Activated naive CD8-positive, alpha-beta T cell treated with anti-CD3 and anti-CD28 coated beads, Interleukin-2, amount 10 ng/mL, durations not matched to agents 7 days and 5 days (primary cell): Measurements from ENCODE around the gene DBNDD2. TPM values are rescaled to one million over a fixed set of nuclear protein-coding genes. Genes with fewer than 3 reads are reported as not detected.

Experiments used
- ATAC-seq: fragments of 150-1000 bp; cut with Tn5 transposase; one replicate; pipeline ENCODE4 v1.10.0; 2021; ENCODE audit warnings: low read depth, moderate library complexity
- POLR2A ChIA-PET: fragments of 350-600 bp; sonication (Branson Sonifier 250); formaldehyde crosslinking; loops from one replicate; lab custom pipeline; 2021; ENCODE audit warnings: antibody characterized with exemption; lab: Charles Lee
- DNase-seq: peaks from one replicate; pipeline ENCODE4 v3.0.0; 2021
- H3K27ac Mint-ChIP-seq: one replicate; pipeline ENCODE4 v1.8.0; 2022; ENCODE audit warnings: mild to moderate bottlenecking, mixed read lengths
- H3K27me3 Mint-ChIP-seq: one replicate; pipeline ENCODE4 v1.8.0; 2022; ENCODE audit warnings: mild to moderate bottlenecking, moderate library complexity, mixed read lengths
- H3K36me3 Mint-ChIP-seq: one replicate; pipeline ENCODE4 v1.8.0; 2021; ENCODE audit warnings: mild to moderate bottlenecking, mixed read lengths
- H3K4me1 Mint-ChIP-seq: one replicate; pipeline ENCODE4 v1.8.0; 2021; ENCODE audit warnings: mixed read lengths
- H3K4me3 Mint-ChIP-seq: one replicate; pipeline ENCODE4 v1.8.0; 2022; ENCODE audit warnings: mild to moderate bottlenecking, moderate library complexity, mixed read lengths
- H3K9me3 Mint-ChIP-seq: one replicate; pipeline ENCODE4 v1.8.0; 2021; ENCODE audit warnings: mixed read lengths
- total RNA-seq, 2 experiments: library from RNA; stranded (reverse); gene quantifications; one replicate each; pipeline ENCODE4 v1.2.3, GENCODE V29; 2021

The DBNDD2 gene
- total RNA-seq, 2 experiments from 2014 or later, result 21.1 TPM

DNA sequence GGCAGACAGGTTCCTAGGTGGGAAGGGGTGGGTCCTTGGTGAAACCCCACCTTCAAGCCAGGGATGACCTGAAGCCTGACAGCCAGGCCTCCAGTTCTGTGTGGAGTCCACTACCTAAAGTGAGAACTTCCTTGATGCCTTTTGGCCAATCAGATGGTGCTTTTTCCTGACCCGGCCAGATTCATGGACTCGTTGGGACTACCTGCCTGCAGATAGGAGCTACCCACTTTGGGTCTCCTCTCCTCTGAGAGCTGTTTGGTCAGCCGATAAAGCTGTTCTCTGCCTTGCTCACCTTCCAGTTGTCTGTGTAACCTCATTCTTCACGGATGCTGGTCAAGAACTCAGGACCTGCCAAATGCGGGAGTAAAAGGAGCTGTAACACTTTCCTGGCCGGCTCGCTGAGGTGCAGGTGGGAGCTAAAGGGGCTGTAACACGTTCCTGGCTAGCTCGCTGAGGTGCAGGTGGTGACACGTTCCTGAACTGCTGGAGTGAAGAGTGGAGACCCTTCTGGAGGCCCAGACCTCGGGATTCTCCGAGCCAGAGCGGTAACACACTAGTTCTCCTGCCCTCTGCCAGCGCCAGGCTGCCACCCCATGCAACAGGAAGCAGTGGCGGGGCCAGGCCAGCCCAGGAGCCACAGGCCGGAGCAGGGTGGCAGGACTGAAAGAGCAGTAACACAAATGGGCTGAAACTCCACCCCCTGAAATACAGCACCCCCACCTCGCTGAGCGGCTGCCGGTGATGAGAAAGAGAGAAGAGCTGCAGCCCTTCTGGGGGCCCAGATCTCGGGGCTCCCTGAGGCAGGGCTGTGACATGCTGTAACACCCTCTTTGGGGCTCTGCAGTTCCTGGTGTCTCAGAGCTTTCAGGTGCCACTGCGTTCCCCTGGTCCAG, 13.6 kb upstream of the DBNDD2 start:
- Mint-ChIP-seq H3K4me3 (no peak overlapping the region), H3K27me3 (peaks cover 4% of the 10 kb centered on the region), H3K27ac (no peak overlapping the region), H3K4me1 (no peaks in the 10 kb centered on the region), H3K9me3 (peaks cover 3% of the 10 kb centered on the region), H3K36me3 (peaks cover 2% of the 10 kb centered on the region)
- no peak for ATAC-seq
- DNase-seq, result no peak
- POLR2A ChIA-PET, result interaction anchor here (1.0 kb wide), 1 partner anchor 21 kb away, joined by 3 read pairs; no protein-coding TSS in a partner anchor

- DNase-seq (no peak), ATAC-seq (no peak)
- H3K9me3 Mint-ChIP-seq, result peaks cover 8% of the 10 kb centered on the region
- no peaks in the 10 kb centered on the region for H3K4me1 Mint-ChIP-seq
- POLR2A ChIA-PET, result no interaction called here
- peaks cover 6% of the 10 kb centered on the region for H3K36me3 Mint-ChIP-seq
- no peak overlapping the region for H3K27ac Mint-ChIP-seq
- H3K4me3 Mint-ChIP-seq, result no peak overlapping the region
- peaks cover 4% of the 10 kb centered on the region for H3K27me3 Mint-ChIP-seq
These were observed 13.0 kb upstream of the DBNDD2 start for GRCh38 chr20:45395114-45395415.

GRCh38 chr20:45399018-45399417, 9.1 kb upstream of the DBNDD2 start:
- Mint-ChIP-seq H3K27ac (no peak overlapping the region), H3K9me3 (peaks cover 22% of the 10 kb centered on the region), H3K36me3 (peaks cover 21% of the 10 kb centered on the region), H3K27me3 (no peaks in the 10 kb centered on the region), H3K4me1 (no peaks in the 10 kb centered on the region), H3K4me3 (no peak overlapping the region)
- POLR2A ChIA-PET, result no interaction called here
- DNase-seq, result no peak
- no peak for ATAC-seq

DNA sequence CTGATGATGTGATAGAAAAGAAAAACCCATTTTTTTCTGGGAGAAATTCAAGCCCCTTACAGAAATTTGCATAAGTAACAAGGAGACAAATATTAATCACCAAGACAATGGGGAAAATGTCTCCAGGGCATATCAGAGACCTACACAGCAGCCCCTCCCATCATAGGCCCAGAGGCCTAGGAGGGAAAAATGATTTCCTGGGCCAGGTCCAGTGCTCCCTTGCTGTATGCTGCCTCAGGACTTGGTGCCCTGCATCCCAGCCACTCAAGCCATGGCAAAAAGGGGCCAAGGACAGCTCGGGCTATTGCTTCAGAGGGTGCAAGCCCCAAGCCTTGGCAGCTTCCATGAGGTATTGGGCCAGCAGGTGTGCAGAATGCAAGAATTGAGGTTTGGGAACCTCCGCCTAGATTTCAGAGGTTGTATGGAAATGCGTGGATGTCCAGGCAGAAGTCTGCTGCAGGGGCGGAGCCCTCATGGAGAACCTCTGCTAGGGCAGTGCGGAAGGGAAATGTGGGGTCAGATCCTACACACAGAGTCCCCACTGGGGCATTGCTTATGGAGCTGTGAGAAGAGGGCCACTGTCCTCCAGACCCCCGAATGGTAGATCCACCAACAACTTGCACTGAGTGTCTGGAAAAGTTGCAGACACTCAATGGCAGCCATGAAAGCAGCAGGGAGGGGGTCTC, 7.6 kb upstream of the DBNDD2 start:
- ATAC-seq (no peak), DNase-seq (no peak)
- Mint-ChIP-seq H3K27me3 (peaks cover 13% of the 10 kb centered on the region), H3K9me3 (peaks cover 22% of the 10 kb centered on the region), H3K36me3 (peaks cover 21% of the 10 kb centered on the region), H3K4me3 (no peak overlapping the region), H3K27ac (no peak overlapping the region), H3K4me1 (peaks cover 6% of the 10 kb centered on the region)
- POLR2A ChIA-PET, result no interaction called here

GRCh38 chr20:45402946-45403345, 5.1 kb upstream of the DBNDD2 start:
- POLR2A ChIA-PET, result no interaction called here
- ATAC-seq, result no peak
- no peak overlapping the region for H3K4me3 Mint-ChIP-seq
- H3K4me1 Mint-ChIP-seq, result peaks cover 10% of the 10 kb centered on the region
- H3K9me3 Mint-ChIP-seq, result peaks cover 22% of the 10 kb centered on the region
- H3K36me3 Mint-ChIP-seq, result peaks cover 21% of the 10 kb centered on the region
- peaks cover 15% of the 10 kb centered on the region for H3K27me3 Mint-ChIP-seq
- no peak for DNase-seq
- no peak overlapping the region for H3K27ac Mint-ChIP-seq

DNA sequence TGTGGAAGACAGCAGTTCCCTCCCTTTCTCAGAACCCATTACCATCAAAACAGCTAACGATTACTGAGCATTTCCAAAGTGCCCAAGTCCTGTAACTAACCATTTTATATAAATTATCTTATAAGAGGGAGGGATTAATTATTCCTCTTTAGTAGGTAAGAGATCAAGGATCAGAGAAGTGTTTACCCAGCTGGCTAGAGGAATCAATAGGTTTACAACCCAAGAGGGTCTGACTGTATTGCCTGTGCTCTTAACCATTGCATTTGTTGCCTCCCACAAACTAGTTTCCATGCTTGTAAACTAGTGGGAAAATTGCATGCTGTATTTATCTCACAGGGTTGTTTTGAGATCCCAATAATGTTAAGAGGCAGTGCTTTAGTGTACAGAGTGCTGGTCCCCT, 3.7 kb upstream of the DBNDD2 start:
- H3K36me3 Mint-ChIP-seq, result peaks cover 19% of the 10 kb centered on the region
- POLR2A ChIA-PET, result no interaction called here
- H3K4me1 Mint-ChIP-seq, result peaks cover 10% of the 10 kb centered on the region
- peaks cover 15% of the 10 kb centered on the region for H3K27me3 Mint-ChIP-seq
- peaks cover 20% of the 10 kb centered on the region for H3K9me3 Mint-ChIP-seq
- no peak for ATAC-seq
- peak overlapping the region; percentile 78 for H3K4me3 Mint-ChIP-seq
- H3K27ac Mint-ChIP-seq, result peak overlapping the region; percentile 54
- DNase-seq, result no peak

GRCh38 chr20:45405571-45406259, 2.4 kb upstream of the DBNDD2 start:
- DNase-seq (no peak), ATAC-seq (peak; percentile 22)
- POLR2A ChIA-PET, result interaction anchor here (0.6 to 2.8 kb wide), 3 partner anchors 10 to 31 kb away, joined by 4 to 23 read pairs (median 20); partner anchors contain the start of gene PIGT

GRCh38 chr20:45406260-45407066, 1.6 kb upstream of the DBNDD2 start:
- ATAC-seq (peak; percentile 62), DNase-seq (peak; percentile 63)
- Mint-ChIP-seq H3K9me3 (peaks cover 9% of the 10 kb centered on the region), H3K4me3 (peak overlapping the region; percentile 83), H3K27ac (peak overlapping the region; percentile 77), H3K4me1 (peaks cover 10% of the 10 kb centered on the region), H3K36me3 (peaks cover 13% of the 10 kb centered on the region), H3K27me3 (peaks cover 15% of the 10 kb centered on the region)
- POLR2A ChIA-PET, result interaction anchor here (1.9 to 2.8 kb wide), 2 partner anchors 10 to 32 kb away, joined by 20 to 23 read pairs; partner anchors contain the start of gene PIGT

More at GRCh38 chr20:45405571-45406259, 2.4 kb upstream of the DBNDD2 start:
- Mint-ChIP-seq H3K27me3 (peaks cover 15% of the 10 kb centered on the region), H3K36me3 (peaks cover 16% of the 10 kb centered on the region), H3K9me3 (peaks cover 12% of the 10 kb centered on the region), H3K4me1 (peaks cover 10% of the 10 kb centered on the region), H3K4me3 (peak overlapping the region; percentile 76), H3K27ac (peak overlapping the region; percentile 48)

DNA sequence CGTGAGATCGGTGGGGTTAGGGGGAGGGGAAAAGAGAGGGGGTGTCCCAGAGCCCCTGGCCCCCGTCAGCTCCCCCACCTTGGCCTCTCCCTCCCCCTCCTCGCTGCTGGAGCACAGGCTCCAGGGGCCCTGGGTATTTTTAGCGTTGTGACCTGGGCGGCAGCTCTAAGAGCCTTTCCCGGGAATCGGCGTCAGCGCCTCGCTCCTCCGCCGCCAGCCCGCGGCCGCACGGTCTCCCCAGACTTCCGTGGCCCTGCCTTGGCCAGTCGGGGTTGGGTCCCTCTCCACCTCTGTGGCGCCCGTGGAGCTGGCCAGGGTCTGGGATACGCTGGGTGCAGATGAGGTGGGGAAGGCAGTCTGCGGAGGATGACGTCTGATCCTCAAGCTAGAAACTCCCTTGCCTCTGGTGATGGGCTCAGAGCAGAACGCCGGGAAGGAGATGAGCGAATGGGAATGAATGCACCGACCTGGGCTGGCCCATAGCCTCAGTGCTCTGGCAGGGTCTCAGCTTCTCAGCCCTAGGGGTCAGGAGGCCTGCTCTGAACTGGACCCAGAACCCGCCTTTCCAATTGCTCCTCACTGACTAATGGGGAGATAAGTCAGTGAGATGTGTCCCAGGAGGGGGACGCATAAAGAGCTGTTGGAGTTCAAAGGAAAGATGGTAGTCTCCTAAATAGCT, 883 bp upstream of the DBNDD2 start:
- Mint-ChIP-seq H3K27ac (no peak overlapping the region), H3K36me3 (peaks cover 6% of the 10 kb centered on the region), H3K27me3 (peaks cover 15% of the 10 kb centered on the region), H3K4me3 (peak overlapping the region; percentile 83), H3K4me1 (peaks cover 10% of the 10 kb centered on the region), H3K9me3 (peaks cover 3% of the 10 kb centered on the region)
- POLR2A ChIA-PET, result interaction anchor here (1.2 to 2.8 kb wide), 3 partner anchors 9 to 33 kb away, joined by 3 to 23 read pairs (median 20); partner anchors contain the start of gene PIGT
- DNase-seq (peak; percentile 45), ATAC-seq (peak; percentile 11)

DNA sequence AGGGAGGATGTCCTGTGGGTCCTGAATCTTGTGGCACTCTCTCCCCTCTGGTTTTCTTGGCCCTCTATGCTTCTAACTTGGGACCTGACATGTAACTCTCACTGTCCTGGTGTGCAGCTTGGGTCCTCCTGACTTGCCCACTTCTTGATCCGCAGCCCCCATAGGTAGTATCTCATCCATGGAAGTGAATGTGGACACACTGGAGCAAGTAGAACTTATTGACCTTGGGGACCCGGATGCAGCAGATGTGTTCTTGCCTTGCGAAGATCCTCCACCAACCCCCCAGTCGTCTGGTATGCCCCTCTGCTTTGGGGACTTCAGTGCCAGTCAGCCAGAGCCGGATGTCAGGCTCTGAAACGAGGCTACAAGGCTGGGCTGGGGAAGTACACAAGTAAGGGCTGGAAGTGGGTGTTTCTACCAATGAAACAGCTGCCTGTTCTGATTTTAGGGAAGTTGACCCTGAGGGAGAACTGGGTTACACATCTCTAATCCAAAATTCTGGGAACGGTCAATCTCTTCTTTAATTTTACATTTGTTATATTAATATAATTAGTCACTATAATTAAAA, 641 bp downstream of the DBNDD2 start:
- no peaks in the 10 kb centered on the region for H3K9me3 Mint-ChIP-seq
- H3K4me3 Mint-ChIP-seq, result no peak overlapping the region
- no peak for ATAC-seq
- no peak for DNase-seq
- H3K27ac Mint-ChIP-seq, result no peak overlapping the region
- H3K36me3 Mint-ChIP-seq, result peaks cover 2% of the 10 kb centered on the region
- peaks cover 15% of the 10 kb centered on the region for H3K27me3 Mint-ChIP-seq
- POLR2A ChIA-PET, result no interaction called here
- H3K4me1 Mint-ChIP-seq, result peaks cover 10% of the 10 kb centered on the region

GRCh38 chr20:45409521-45410272, 1.6 kb downstream of the DBNDD2 start:
- no peak overlapping the region for H3K27ac Mint-ChIP-seq
- H3K36me3 Mint-ChIP-seq, result peaks cover 2% of the 10 kb centered on the region
- no peak for DNase-seq
- H3K4me1 Mint-ChIP-seq, result peaks cover 9% of the 10 kb centered on the region
- no peak for ATAC-seq
- H3K4me3 Mint-ChIP-seq, result no peak overlapping the region
- H3K27me3 Mint-ChIP-seq, result peaks cover 9% of the 10 kb centered on the region
- POLR2A ChIA-PET, result interaction anchor here (1.3 kb wide), 1 partner anchor 35 kb away, joined by 3 read pairs; no protein-coding TSS in a partner anchor
- H3K9me3 Mint-ChIP-seq, result no peaks in the 10 kb centered on the region
